HepG2 (cell line): ENCODE measurements around the gene SNRNP200. TPM values are rescaled to one million over a fixed set of nuclear protein-coding genes. Genes with fewer than 3 reads are reported as not detected.
A peak's percentile ranks its signal among the peaks of the same experiment; 100 is the strongest.

Experiments used
- DZIP1 ChIP-seq: sonication (generic); formaldehyde crosslinking; IDR thresholded peaks from 2 replicates; pipeline ENCODE4 v1.5.0; 2020; ENCODE audit warnings: mild to moderate bottlenecking, missing genetic modification reagents
- GABPA ChIP-seq, 2 experiments: IDR thresholded peaks; 2 replicates each; pipeline ENCODE4 v1.6.1; 2011 to 2016; ENCODE audit warnings: low read depth in 2 of 2, low read length in 1 of 2, missing biosample characterization in 1 of 2, missing genetic modification characterization in 1 of 2
- HMG20B ChIP-seq: conservative IDR thresholded peaks from 2 replicates; pipeline ENCODE4 v1.6.1; 2016; ENCODE audit warnings: missing genetic modification reagents, missing compliant biosample characterization
- HNF4A ChIP-seq: sonication (generic); formaldehyde crosslinking; IDR thresholded peaks from 2 replicates; pipeline ENCODE4 v1.4.0; 2020; ENCODE audit warnings: missing genetic modification reagents
- IKZF4 ChIP-seq: sonication (generic); formaldehyde crosslinking; IDR thresholded peaks from 2 replicates; pipeline ENCODE4 v1.5.1; 2020; ENCODE audit warnings: borderline replicate concordance, mild to moderate bottlenecking, low read depth, missing genetic modification reagents; ENCODE audit errors: not compliant biosample characterization
- MED8 ChIP-seq: sonication (generic); formaldehyde crosslinking; IDR thresholded peaks from 2 replicates; pipeline ENCODE4 v1.8.1; 2023; ENCODE audit warnings: mild to moderate bottlenecking, missing genetic modification reagents; ENCODE audit not compliant: insufficient replicate concordance
- MIXL1 ChIP-seq: IDR thresholded peaks from 2 replicates; pipeline ENCODE4 v1.6.1; 2016
- NCOR1 ChIP-seq: fragments of 200-600 bp; sonication (generic); IDR thresholded peaks from 2 replicates; pipeline ENCODE4 v1.7.0; 2017; ENCODE audit warnings: antibody characterized with exemption, low read length, borderline replicate concordance
- PLRG1 ChIP-seq: fragments of 450-650 bp; conservative IDR thresholded peaks from 2 replicates; pipeline ENCODE4 v1.6.1; 2016
- RARA ChIP-seq: IDR thresholded peaks from 2 replicates; pipeline ENCODE4 v1.6.1; 2016; ENCODE audit warnings: missing genetic modification reagents, missing compliant biosample characterization
- SIN3B ChIP-seq: fragments of 150-350 bp; IDR thresholded peaks from 2 replicates; pipeline ENCODE4 v1.6.1; 2014; ENCODE audit warnings: low read length
- TCF7L2 ChIP-seq: IDR thresholded peaks from 2 replicates; pipeline ENCODE4 v1.6.1; 2011; ENCODE audit warnings: mild to moderate bottlenecking, low read depth, low read length, moderate library complexity
- THAP9 ChIP-seq: sonication (generic); formaldehyde crosslinking; IDR thresholded peaks from 2 replicates; pipeline ENCODE4; 2020; ENCODE audit warnings: missing genetic modification reagents, mild to moderate bottlenecking, borderline replicate concordance
- ZNF619 ChIP-seq: sonication (generic); formaldehyde crosslinking; IDR thresholded peaks from 2 replicates; pipeline ENCODE4 v1.4.0; 2020; ENCODE audit warnings: mild to moderate bottlenecking, missing genetic modification reagents
- ZNF670 ChIP-seq: sonication (generic); formaldehyde crosslinking; IDR thresholded peaks from 2 replicates; pipeline ENCODE4 v1.8.0; 2022; ENCODE audit warnings: mild to moderate bottlenecking, missing genetic modification reagents, borderline replicate concordance
- ZNF761 ChIP-seq: sonication (generic); formaldehyde crosslinking; conservative IDR thresholded peaks from 2 replicates; pipeline ENCODE4 v1.4.0; 2020; ENCODE audit warnings: mild to moderate bottlenecking, missing genetic modification reagents
- polyA plus RNA-seq, 8 experiments: library from polyadenylated mRNA; depleted of rRNA in 3 of 8; stranded (reverse) in 7 of 8; unstranded in 1 of 8; fragments of >200 nt; fragmentation: Illumina TruSeq in 4 of 8; extraction: Trizol in 4 of 8; gene quantifications; 2 replicates each; pipeline versions ENCODE4 v1.2.1 to v1.2.3, GENCODE V29; 2011 to 2016; ENCODE audit warnings: low read depth in 4 of 8, missing spikeins in 1 of 8, mixed read lengths in 1 of 8; ENCODE audit not compliant: insufficient read depth in 1 of 8
- total RNA-seq, 5 experiments: library from RNA; depleted of rRNA; stranded (reverse); fragments of >200 nt; fragmentation: Illumina TruSeq; extraction: Trizol; gene quantifications; 2 replicates each; pipeline ENCODE4 v1.2.3, GENCODE V29; 2016; ENCODE audit warnings: low read depth in 1 of 5
- TF ChIP-seq, protein P1 (sequence below): IDR thresholded peaks from 2 replicates; pipeline ENCODE4 v1.6.1; 2016
- TF ChIP-seq, protein P2 (sequence below): sonication (generic); formaldehyde crosslinking; IDR thresholded peaks from 2 replicates; pipeline ENCODE4 v1.4.0; 2020; ENCODE audit warnings: missing genetic modification reagents
- TF ChIP-seq, protein P3 (sequence below): sonication (generic); formaldehyde crosslinking; IDR thresholded peaks from 2 replicates; pipeline ENCODE4 v1.8.0; 2022; ENCODE audit warnings: mild to moderate bottlenecking, missing genetic modification reagents, borderline replicate concordance

Gene SNRNP200
- total and polyA plus RNA-seq, 2 of the 13 experiments (the other 11 are each of a cell fraction or from before 2014, with no cell fraction given) = 99.0 to 232 TPM

- no peak for TF ChIP-seq NCOR1
- no peak for TF ChIP-seq MIXL1 (CRISPR knock-in tag)
- no peak for TF ChIP-seq IKZF4 (CRISPR knock-in tag)
- TF ChIP-seq GABPA (IDR thresholded peaks at IDR 0.05; ENCODE audit: low read depth, low read length) = no peak
- TF ChIP-seq GABPA (CRISPR knock-in tag; IDR thresholded peaks at IDR 0.05; ENCODE audit: low read depth) = no peak
- TF ChIP-seq DZIP1 = no peak
- TF ChIP-seq SIN3B = no peak
- TF ChIP-seq MED8 (CRISPR knock-in tag) = peak; percentile 61
- TF ChIP-seq, protein P1, sequence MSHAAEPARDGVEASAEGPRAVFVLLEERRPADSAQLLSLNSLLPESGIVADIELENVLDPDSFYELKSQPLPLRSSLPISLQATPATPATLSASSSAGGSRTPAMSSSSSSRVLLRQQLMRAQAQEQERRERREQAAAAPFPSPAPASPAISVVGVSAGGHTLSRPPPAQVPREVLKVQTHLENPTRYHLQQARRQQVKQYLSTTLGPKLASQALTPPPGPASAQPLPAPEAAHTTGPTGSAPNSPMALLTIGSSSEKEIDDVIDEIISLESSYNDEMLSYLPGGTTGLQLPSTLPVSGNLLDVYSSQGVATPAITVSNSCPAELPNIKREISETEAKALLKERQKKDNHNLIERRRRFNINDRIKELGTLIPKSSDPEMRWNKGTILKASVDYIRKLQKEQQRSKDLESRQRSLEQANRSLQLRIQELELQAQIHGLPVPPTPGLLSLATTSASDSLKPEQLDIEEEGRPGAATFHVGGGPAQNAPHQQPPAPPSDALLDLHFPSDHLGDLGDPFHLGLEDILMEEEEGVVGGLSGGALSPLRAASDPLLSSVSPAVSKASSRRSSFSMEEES (CRISPR knock-in tag) = no peak
- TF ChIP-seq, protein P2, sequence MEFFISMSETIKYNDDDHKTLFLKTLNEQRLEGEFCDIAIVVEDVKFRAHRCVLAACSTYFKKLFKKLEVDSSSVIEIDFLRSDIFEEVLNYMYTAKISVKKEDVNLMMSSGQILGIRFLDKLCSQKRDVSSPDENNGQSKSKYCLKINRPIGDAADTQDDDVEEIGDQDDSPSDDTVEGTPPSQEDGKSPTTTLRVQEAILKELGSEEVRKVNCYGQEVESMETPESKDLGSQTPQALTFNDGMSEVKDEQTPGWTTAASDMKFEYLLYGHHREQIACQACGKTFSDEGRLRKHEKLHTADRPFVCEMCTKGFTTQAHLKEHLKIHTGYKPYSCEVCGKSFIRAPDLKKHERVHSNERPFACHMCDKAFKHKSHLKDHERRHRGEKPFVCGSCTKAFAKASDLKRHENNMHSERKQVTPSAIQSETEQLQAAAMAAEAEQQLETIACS (CRISPR knock-in tag) = no peak
- no peak for TF ChIP-seq ZNF761 (CRISPR knock-in tag)
- no peak for TF ChIP-seq RARA (CRISPR knock-in tag)
- no peak for TF ChIP-seq HNF4A (CRISPR knock-in tag)
- TF ChIP-seq ZNF619 (CRISPR knock-in tag) = no peak; the same call in 1 of the 2 replicates
- TF ChIP-seq, protein P3, sequence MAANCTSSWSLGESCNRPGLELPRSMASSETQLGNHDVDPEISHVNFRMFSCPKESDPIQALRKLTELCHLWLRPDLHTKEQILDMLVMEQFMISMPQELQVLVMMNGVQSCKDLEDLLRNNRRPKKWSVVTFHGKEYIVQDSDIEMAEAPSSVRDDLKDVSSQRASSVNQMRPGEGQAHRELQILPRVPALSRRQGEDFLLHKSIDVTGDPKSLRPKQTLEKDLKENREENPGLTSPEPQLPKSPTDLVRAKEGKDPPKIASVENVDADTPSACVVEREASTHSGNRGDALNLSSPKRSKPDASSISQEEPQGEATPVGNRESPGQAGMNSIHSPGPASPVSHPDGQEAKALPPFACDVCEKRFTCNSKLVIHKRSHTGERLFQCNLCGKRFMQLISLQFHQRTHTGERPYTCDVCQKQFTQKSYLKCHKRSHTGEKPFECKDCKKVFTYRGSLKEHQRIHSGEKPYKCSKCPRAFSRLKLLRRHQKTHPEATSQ (CRISPR knock-in tag) = no peak
- no peak for TF ChIP-seq ZNF670 (CRISPR knock-in tag)
- no peak for TF ChIP-seq PLRG1
- no peak for TF ChIP-seq THAP9 (CRISPR knock-in tag)
- no peak for TF ChIP-seq HMG20B
- no peak for TF ChIP-seq TCF7L2
Observed at GRCh38 chr2:96320728-96321622, 15.6 kb upstream of the SNRNP200 start (continued).
